ENCODE results near the gene SHISA6. TPM values are rescaled to one million over a fixed set of nuclear protein-coding genes. Genes with fewer than 3 reads are reported as not detected.
A peak's percentile ranks its signal among the peaks of the same experiment; 100 is the strongest.

The SHISA6 gene
- not detected for total RNA-seq

DNA sequence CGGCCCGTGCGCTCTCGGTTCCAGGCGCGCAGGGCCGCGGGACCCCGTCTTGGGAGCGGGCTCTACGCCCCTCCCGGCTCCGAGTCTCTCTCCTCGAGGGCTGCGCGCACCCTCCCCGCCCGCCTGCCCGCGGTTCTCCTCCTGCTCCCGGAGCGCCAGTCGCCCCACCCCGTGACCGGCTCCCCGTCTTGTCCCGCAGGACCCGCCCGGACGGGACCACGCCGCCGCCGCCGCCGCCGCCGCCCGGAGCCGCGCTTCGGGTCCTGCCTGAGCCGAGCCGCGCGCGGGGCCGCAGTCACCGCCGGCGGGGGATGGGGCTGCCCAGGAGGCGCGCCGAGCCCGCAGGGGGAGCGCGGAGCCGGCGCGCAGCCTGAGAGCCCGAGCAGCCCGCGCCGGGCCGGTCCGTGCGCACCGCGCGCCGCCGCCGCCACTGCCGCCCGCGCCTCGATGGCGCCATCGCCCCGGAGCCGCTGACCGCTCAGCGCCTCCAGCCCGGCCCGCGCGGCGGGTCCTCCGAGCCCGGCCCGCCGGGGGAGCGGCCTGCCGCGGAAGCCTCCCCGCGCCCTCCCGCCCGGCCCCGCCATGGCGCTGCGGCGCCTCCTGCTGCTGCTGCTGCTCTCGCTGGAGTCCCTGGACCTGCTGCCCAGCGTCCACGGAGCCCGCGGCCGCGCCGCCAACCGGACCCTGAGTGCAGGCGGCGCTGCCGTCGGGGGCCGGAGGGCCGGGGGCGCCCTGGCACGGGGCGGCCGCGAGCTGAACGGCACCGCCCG is at the start of gene SHISA6:
SHISA6 (plus strand) TSS at position 373 of the 770 bp plus-strand sequence.
- no peak within 1 kb of the TSS for H3K27ac Mint-ChIP-seq
- ATAC-seq (ENCODE audit: low read depth), result no peak
- H3K36me3 Mint-ChIP-seq, result no peaks in the 10 kb centered on the region
- peak; percentile 22 for DNase-seq
- peaks cover 3% of the 10 kb centered on the region for H3K4me1 Mint-ChIP-seq
- H3K4me3 Mint-ChIP-seq, result no peak within 1 kb of the TSS
- POLR2A ChIA-PET, result no interaction called here
- peaks cover 32% of the 10 kb centered on the region for H3K27me3 Mint-ChIP-seq
- peaks cover 1% of the 10 kb centered on the region for H3K9me3 Mint-ChIP-seq

DNA sequence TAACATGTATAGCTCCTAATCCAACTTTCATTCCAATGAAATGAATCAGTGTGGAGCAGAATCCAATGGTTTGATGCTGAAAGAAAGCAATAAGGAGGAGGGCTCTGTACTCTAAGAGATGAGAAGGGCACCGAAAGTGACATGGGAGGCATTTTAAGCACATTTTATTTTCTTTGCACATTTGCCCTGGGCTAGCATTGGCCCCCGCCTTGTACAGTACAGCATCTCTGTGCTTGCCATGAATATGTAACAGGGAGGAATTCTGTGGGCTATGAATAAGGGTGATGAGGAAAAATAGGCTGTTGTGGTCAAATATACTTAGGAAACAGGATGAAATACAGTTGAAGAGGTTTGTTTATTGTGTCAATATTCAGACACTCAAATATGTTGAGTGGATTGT is 45.2 kb upstream of the SHISA6 start:
- no peaks in the 10 kb centered on the region for H3K27me3 Mint-ChIP-seq
- POLR2A ChIA-PET, result no interaction called here
- peaks cover 2% of the 10 kb centered on the region for H3K9me3 Mint-ChIP-seq
- H3K4me3 Mint-ChIP-seq, result no peak overlapping the region
- DNase-seq (no peak), ATAC-seq (ENCODE audit: low read depth) (no peak)
- H3K36me3 Mint-ChIP-seq, result no peaks in the 10 kb centered on the region
- no peaks in the 10 kb centered on the region for H3K4me1 Mint-ChIP-seq
- no peak overlapping the region for H3K27ac Mint-ChIP-seq

DNA sequence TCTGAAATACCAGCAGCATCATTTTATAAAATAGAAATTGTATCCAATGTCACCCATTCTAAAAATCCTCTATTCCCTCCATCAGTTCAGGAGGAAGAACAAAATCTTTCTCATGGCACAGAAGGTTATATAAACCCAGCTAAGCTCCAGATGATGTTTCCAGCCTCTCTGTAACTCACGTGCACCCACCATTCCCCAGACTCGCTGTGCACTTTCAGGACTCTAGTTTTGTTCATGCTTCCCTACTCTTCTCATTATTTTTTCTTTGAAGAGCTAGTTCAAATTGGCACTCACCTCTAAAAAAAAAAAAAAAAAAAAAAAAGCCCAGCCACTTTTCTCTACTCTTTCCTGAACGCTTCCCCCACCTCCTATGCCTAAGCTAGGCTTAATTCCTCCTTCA is 36.0 kb upstream of the SHISA6 start:
- H3K27me3 Mint-ChIP-seq, result no peaks in the 10 kb centered on the region
- ATAC-seq (ENCODE audit: low read depth) (no peak), DNase-seq (no peak)
- no peak overlapping the region for H3K4me3 Mint-ChIP-seq
- POLR2A ChIA-PET, result interaction anchor here (0.6 kb wide), 1 partner anchor 1418 kb away, joined by 4 read pairs; no protein-coding TSS in a partner anchor
- no peaks in the 10 kb centered on the region for H3K36me3 Mint-ChIP-seq
- no peak overlapping the region for H3K27ac Mint-ChIP-seq
- no peaks in the 10 kb centered on the region for H3K4me1 Mint-ChIP-seq
- no peaks in the 10 kb centered on the region for H3K9me3 Mint-ChIP-seq

DNA sequence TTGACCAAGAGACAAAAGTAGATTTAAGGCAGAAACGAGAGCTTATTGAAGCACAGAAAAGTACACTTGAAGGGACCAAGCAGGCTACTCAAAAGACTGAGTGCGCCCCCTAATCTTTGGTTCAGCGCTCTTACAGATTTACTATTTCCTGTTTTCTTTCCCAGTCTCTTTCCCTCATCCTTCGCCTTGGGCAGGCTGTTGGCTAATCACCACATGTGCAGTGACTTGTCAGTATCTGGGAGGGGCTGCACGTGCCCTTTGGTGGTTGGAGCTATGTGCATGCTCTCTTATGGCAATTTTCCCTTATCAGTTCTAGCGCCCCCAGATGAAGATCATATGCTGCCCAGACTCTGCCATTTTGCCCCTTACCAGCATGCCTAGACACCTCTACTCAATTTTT is 35.4 kb upstream of the SHISA6 start:
- Mint-ChIP-seq H3K4me3 (no peak overlapping the region), H3K27ac (no peak overlapping the region), H3K27me3 (no peaks in the 10 kb centered on the region), H3K36me3 (no peaks in the 10 kb centered on the region), H3K9me3 (peaks cover 1% of the 10 kb centered on the region), H3K4me1 (no peaks in the 10 kb centered on the region)
- no peak for ATAC-seq (ENCODE audit: low read depth)
- POLR2A ChIA-PET, result no interaction called here
- no peak for DNase-seq

DNA sequence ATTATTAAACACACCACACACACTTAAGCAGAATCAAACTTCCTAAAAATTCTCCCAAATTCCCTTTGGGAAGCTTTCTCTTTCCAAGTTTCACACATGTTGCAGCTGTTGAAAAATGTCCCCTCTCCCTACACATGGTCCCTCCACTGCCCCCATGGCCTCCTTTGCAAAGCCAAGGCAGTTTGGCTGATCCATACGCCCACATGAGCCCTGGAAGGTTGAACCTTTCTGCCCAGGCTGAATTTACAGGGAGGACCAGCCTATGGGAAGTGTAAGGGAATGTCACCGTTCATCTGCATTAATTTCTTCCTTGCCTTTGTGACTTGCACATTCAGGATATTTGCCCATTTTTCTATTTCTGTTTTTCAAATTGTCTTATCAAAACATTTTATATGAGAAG is 31.1 kb upstream of the SHISA6 start:
- no peaks in the 10 kb centered on the region for H3K4me1 Mint-ChIP-seq
- H3K9me3 Mint-ChIP-seq, result peaks cover 8% of the 10 kb centered on the region
- no peaks in the 10 kb centered on the region for H3K36me3 Mint-ChIP-seq
- no peak overlapping the region for H3K4me3 Mint-ChIP-seq
- DNase-seq (no peak), ATAC-seq (ENCODE audit: low read depth) (no peak)
- H3K27ac Mint-ChIP-seq, result no peak overlapping the region
- POLR2A ChIA-PET, result no interaction called here
- H3K27me3 Mint-ChIP-seq, result no peaks in the 10 kb centered on the region

DNA sequence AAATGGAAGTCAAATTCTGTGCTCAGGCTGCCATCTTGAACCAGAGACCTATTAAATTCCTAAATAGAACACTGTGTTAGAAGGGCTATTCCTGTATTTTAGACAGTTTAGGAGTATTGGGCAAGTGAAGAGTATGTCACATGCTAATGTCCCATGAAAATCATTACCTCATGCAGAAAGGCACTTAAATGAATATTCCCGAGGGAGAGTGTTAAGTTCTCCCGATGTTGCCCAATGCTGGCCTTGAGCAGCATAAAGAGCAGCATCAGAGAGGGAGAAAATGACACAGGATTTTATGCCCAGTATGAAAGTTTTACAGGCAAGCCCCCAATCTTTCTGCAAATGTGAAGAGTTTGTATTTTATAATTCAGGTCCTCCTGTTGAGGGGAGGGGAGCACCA is 28.2 kb upstream of the SHISA6 start:
- Mint-ChIP-seq H3K9me3 (peaks cover 8% of the 10 kb centered on the region), H3K4me1 (no peaks in the 10 kb centered on the region), H3K4me3 (no peak overlapping the region), H3K27me3 (no peaks in the 10 kb centered on the region), H3K36me3 (no peaks in the 10 kb centered on the region), H3K27ac (no peak overlapping the region)
- no peak for DNase-seq
- POLR2A ChIA-PET, result no interaction called here
- no peak for ATAC-seq (ENCODE audit: low read depth)

DNA sequence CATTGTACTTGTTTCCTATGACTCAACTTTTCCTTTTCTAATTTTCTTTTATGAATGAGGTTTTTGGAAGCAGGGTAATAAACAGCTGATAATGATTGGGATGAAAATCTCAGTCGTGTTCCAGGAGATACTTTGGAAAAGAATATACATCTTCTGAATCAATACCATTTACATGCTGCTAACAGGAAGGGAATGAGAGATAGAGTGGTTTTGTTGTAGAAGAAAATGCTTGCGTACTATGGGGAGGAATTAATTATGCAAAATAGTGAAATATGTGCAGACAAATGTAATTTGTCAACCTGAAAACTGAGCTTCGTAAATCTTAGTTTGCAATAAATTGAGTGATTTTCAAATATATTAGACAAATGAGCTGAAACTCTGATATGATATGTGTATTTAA is 24.0 kb upstream of the SHISA6 start:
- Mint-ChIP-seq H3K36me3 (no peaks in the 10 kb centered on the region), H3K4me1 (no peaks in the 10 kb centered on the region), H3K9me3 (peaks cover 3% of the 10 kb centered on the region), H3K4me3 (no peak overlapping the region), H3K27me3 (no peaks in the 10 kb centered on the region), H3K27ac (no peak overlapping the region)
- DNase-seq (no peak), ATAC-seq (ENCODE audit: low read depth) (no peak)
- POLR2A ChIA-PET, result no interaction called here

- DNase-seq (no peak), ATAC-seq (ENCODE audit: low read depth) (no peak)
- POLR2A ChIA-PET, result no interaction called here
- Mint-ChIP-seq H3K27me3 (no peaks in the 10 kb centered on the region), H3K4me3 (no peak overlapping the region), H3K9me3 (peaks cover 2% of the 10 kb centered on the region), H3K36me3 (no peaks in the 10 kb centered on the region), H3K27ac (no peak overlapping the region), H3K4me1 (no peaks in the 10 kb centered on the region)
These were observed 19.8 kb upstream of the SHISA6 start for GRCh38 chr17:11221196-11221595.

DNA sequence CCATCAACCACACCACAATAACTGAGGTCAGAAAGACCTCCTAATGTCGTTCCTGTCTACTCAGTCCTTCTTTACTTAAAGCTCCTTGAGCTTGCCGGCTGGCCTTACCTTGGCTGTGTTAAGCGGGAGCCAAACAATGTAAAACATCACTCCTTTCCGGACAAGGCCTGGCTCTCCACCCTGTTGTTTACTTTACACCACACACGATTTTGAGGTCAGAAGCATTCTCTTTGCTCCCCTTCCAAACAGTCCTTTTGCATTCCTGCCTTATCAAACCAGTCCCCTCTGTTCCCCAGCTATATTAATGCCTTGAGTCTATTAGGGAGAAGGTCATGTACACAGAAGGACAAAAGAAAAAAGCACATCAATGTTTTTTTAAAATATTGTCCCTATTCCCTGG is 19.3 kb upstream of the SHISA6 start:
- POLR2A ChIA-PET, result no interaction called here
- Mint-ChIP-seq H3K4me1 (no peaks in the 10 kb centered on the region), H3K36me3 (no peaks in the 10 kb centered on the region), H3K27me3 (no peaks in the 10 kb centered on the region), H3K27ac (no peak overlapping the region), H3K4me3 (no peak overlapping the region), H3K9me3 (peaks cover 2% of the 10 kb centered on the region)
- DNase-seq (no peak), ATAC-seq (ENCODE audit: low read depth) (no peak)

- POLR2A ChIA-PET, result no interaction called here
- Mint-ChIP-seq H3K4me3 (no peak overlapping the region), H3K9me3 (peaks cover 1% of the 10 kb centered on the region), H3K4me1 (peaks cover 3% of the 10 kb centered on the region), H3K36me3 (no peaks in the 10 kb centered on the region), H3K27ac (no peak overlapping the region), H3K27me3 (peaks cover 32% of the 10 kb centered on the region)
- no peak for DNase-seq
- ATAC-seq (ENCODE audit: low read depth), result no peak
These were observed 2.3 kb upstream of the SHISA6 start for GRCh38 chr17:11238705-11239104.

GRCh38 chr17:11239379-11239970 is 1.5 kb upstream of the SHISA6 start:
- Mint-ChIP-seq H3K27me3 (peaks cover 32% of the 10 kb centered on the region), H3K4me1 (peaks cover 3% of the 10 kb centered on the region), H3K27ac (peak overlapping the region; percentile 28), H3K9me3 (peaks cover 1% of the 10 kb centered on the region), H3K36me3 (no peaks in the 10 kb centered on the region), H3K4me3 (no peak overlapping the region)
- DNase-seq (no peak), ATAC-seq (ENCODE audit: low read depth) (no peak)
- POLR2A ChIA-PET, result no interaction called here

- no peak overlapping the region for H3K27ac Mint-ChIP-seq
- peaks cover 32% of the 10 kb centered on the region for H3K27me3 Mint-ChIP-seq
- H3K9me3 Mint-ChIP-seq, result peaks cover 1% of the 10 kb centered on the region
- H3K36me3 Mint-ChIP-seq, result no peaks in the 10 kb centered on the region
- H3K4me3 Mint-ChIP-seq, result no peak overlapping the region
- ATAC-seq (ENCODE audit: low read depth) (no peak), DNase-seq (peak; percentile 28)
- H3K4me1 Mint-ChIP-seq, result peaks cover 3% of the 10 kb centered on the region
- POLR2A ChIA-PET, result no interaction called here
These were observed 772 bp upstream of the SHISA6 start for GRCh38 chr17:11240041-11240840.

DNA sequence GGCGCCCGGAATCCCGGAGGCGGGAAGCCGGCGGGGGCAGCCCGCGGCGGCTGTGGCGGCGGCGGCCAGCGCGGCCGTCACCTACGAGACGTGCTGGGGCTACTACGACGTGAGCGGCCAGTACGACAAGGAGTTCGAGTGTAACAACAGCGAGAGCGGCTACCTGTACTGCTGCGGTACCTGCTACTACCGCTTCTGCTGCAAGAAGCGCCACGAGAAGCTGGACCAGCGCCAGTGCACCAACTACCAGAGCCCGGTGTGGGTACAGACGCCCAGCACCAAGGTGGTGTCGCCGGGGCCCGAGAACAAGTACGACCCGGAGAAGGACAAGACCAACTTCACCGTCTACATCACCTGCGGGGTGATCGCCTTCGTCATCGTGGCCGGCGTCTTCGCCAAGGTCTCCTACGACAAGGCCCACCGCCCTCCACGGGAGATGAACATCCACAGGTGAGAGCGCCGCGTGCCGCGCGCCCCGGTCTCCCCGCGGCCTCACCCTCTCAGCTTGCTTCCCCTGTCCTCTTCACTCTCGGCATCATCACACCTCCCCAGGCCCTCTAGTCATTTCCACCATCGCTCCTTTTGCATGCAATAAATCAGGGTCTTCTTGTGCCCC is 706 bp downstream of the SHISA6 start:
- Mint-ChIP-seq H3K27ac (no peak overlapping the region), H3K4me1 (peaks cover 3% of the 10 kb centered on the region), H3K9me3 (no peaks in the 10 kb centered on the region), H3K4me3 (no peak overlapping the region), H3K27me3 (peaks cover 32% of the 10 kb centered on the region), H3K36me3 (no peaks in the 10 kb centered on the region)
- POLR2A ChIA-PET, result no interaction called here
- DNase-seq (peak; percentile 27), ATAC-seq (ENCODE audit: low read depth) (no peak)

Data from activated naive CD8-positive, alpha-beta T cell treated with anti-CD3 and anti-CD28 coated beads, Interleukin-2, amount 10 ng/mL, durations not matched to agents 7 days and 5 days (primary cell).